ENCODE measurements around the gene TTC23. TPM values are rescaled to one million over a fixed set of nuclear protein-coding genes. Genes with fewer than 3 reads are reported as not detected.

The TTC23 gene, protein sequence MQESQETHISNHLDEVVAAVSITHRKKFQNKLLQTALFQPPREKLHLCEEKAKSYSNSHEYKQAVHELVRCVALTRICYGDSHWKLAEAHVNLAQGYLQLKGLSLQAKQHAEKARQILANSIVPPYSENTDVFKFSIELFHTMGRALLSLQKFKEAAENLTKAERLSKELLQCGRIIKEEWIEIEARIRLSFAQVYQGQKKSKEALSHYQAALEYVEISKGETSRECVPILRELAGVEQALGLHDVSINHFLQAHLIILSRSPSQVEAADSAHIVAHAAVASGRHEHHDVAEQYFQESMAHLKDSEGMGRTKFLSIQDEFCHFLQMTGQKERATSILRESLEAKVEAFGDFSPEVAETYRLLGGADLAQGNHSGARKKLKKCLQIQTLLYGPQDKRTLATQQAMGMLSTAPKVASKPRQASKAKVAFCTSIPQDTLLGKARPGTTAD
- total RNA-seq: 17.8 and 34.4 TPM in 2 replicates

DNA sequence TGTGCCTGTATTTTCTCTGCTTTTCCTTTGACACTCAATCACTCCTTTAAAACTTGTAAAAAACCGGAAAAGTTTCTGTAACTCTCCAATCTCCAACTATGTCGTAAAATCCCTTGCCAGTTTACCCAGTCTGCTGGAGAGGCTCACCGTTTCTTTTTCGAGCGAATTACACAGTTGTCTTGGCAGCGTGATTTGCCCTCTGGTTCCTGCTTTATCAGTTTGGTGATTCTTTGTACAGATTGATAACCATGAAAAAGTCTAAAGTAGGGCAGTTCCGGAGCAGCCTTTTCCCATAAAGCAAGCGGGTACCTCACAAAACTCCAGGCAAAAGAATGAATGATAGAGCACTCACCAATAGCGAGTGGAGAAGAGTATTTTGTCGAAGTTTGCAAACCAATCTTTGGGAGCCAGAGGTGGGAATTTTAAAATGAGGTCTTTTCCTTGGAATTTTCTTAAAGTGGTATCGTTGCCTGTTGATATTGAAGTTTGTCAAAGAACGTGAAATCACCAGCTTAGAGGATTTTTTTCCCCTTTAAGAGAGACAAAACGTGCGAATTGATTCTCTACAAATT, at the start of gene TTC23:
TSS of gene TTC23 (minus strand) at position 312 of the 572 bp plus-strand sequence. CDS start 20,869 bp downstream, outside the sequence.

DNA sequence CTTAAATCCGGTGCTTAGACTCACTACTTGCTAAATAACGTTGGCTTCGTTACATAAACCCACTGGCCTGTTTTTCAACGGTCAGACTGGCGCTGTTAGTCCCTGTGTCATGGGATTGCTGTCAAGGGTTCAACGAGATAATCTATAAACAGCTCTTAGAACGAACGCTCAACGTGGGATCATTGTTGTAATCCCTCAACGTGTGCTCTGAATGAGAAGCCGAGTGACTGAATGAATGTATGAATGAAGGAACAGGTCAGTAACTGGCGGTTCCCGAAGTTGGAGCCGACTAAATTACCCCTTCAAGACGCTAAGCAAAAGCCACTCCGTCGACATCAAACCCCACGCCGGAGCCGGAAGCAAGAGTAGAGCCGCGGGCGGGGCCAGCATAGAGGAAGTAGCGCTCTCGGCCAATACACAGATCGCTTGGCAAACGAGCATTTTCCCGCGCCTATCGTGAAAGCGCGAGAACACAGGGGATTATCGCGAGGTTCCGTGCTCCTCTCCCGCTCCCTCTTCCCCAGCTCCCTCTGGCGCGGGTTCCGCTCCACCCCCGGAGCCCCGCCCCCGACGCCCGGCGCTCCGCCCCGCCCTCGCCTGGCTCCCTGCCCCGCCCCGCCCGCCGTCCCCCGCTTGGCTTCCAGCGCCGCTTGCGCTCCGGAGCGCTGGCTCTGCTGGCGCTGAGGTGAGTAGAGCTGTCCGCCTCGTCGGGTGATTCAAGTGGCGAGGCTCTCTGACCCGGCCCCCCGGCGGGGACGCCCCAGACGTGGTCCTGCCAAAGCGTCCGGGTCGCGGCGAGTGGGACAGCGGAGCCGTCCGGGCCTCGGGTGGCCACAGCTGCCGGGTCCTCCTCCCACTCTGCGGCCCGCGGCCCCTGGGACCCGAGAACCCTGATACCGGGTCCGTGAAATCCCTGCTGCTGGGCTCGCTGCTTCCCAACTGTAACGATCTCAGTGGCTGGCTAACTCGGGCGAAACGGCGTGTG, 1.8 kb upstream of the TTC23 start, which contains the start of gene LRRC28:
TSS of gene LRRC28 (plus strand) at position 625 of the 985 bp plus-strand sequence. CDS start 4,477 bp downstream, outside the sequence.

DNA sequence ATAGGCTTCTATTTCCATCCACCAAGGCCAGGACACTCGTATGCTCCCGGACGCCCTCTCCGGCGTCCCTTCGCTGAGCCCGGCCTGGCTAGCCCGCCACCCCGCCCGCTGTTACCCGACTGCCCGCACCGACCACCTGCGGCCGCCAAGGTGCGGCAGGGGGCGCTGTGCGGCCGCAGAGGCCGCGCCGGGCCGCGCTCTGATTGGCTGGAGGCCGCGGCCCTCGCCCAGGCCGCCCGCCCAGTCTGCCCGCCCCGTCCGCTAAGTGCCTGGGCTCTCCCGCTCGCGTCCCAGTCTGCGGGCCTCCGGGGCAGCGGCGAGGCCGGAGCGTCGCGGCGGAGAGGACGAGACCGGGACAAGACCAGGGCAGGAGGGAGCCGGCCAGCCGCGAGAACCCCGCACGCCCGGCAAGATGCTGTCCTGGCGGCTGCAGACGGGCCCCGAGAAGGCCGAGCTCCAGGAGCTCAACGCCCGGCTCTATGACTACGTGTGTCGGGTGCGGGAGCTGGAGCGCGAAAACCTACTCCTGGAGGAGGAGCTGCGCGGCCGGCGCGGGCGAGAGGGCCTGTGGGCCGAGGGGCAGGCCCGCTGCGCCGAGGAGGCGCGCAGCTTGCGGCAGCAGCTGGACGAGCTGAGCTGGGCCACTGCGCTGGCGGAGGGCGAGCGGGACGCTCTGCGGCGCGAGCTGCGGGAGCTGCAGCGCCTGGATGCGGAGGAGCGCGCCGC, 144.4 kb downstream of the TTC23 start, which contains the start of gene SYNM:
TSS of gene SYNM (plus strand) at position 293 of the 726 bp plus-strand sequence. CDS start at position 413, 120 bp downstream.

Other genes starting within 250 kb of the TTC23 start
- not detected in 2 replicates for gene PGPEP1L, start 241.8 kb downstream of the TTC23 start, total RNA-seq
- gene SYNM, start 144.5 kb downstream of the TTC23 start, total RNA-seq: 3.9 and 6.1 TPM in 2 replicates
- 7.7 and 17.5 TPM in 2 replicates for gene LRRC28, start 1.9 kb upstream of the TTC23 start, total RNA-seq